Fibroblast of skin of scalp (primary cell): ENCODE measurements around the gene FBXO46.
"Not testable (repeated sequence)": the region's sequence is repeated elsewhere in the genome, so short reads cannot be mapped to it uniquely, and the experiment has no call there.

Experiments
- DNase-seq: peaks from one replicate; pipeline ENCODE4 v3.0.0-alpha.2; 2013

FBXO46 gene

GRCh38 chr19:45766296-45766868 is 35.7 kb upstream of the FBXO46 start:
- DNase-seq: no peak

GRCh38 chr19:45765702-45766295 is 35.1 kb upstream of the FBXO46 start:
- DNase-seq: no peak

DNA sequence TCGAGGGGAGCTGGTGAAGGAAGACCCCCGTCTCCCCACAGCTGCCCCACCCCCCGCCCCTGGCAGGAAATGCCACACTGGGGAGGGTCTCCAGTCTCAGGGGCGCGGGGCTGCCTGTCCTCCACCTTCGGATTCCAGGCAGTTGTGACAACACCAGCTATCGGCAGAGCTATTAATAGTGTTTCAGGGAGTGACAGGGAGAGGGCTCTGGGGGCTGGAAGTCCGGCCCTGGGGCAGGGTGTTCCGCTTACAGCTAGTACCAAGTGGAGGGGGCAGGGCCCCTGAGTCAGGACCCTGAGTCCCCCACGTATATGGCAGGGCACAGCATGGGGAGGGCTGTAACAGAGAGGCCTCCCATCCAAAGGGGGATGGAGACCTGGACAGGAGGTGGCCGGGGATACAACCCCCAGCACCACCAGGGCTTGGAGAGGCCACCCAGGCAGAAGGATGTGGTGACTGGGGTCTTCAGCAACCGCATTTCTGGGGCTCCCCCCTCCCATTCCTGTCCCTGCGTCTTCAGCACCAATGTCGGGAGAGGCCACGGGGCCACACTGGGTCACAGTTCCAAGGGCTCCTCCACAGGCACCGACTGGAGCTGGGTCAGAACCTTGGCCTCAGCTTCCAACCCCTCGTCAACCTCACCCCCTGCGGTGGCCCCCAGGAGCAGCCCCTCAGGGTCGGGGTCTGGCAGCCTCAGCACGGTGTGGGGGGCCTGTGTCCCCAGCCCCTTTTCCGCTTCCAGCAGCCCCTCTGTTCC is 34.4 kb upstream of the FBXO46 start:
- DNase-seq: no peak

- DNase-seq: no peak
Observed at GRCh38 chr19:45764475-45764874, 33.8 kb upstream of the FBXO46 start.

- no peak for DNase-seq
Observed at GRCh38 chr19:45763691-45764294, 33.1 kb upstream of the FBXO46 start.

DNA sequence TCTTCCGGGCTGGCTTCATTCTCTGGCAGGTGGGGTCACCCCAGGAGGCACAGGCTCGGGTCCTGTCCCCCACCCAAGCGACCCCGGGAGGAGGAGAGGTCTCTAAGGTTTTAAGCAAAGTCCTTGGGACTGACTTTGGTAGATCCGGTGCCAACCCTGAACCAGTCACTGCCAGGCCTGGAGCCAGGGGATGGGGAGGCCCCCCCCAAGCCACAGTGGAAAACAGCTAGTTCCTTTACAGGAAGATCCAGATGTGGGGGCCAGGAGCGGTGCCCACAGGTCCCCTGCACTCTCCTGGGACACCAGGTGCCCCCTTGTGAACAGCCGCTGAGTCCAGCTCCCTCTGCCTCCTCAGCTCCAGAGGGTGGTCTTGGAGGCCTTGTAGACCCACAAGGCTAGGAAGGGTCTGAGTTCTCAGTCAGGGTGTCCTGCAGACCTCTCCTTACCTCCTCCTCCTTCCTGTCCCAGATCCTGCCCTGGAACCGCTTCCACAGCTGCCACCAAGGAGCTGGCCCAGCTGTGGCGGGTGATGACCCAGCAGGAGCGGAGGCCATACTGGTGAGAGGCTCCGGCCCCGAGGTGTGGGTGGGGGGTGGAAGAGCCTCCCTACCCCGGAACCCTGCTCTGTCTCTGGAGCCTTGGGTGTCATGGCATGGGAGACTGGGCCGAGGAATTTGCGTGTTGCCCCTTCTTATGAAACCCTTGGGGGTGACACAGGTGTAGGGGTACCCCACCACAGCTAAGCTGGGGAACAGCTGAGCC is 32.4 kb upstream of the FBXO46 start:
- DNase-seq: no peak

DNA sequence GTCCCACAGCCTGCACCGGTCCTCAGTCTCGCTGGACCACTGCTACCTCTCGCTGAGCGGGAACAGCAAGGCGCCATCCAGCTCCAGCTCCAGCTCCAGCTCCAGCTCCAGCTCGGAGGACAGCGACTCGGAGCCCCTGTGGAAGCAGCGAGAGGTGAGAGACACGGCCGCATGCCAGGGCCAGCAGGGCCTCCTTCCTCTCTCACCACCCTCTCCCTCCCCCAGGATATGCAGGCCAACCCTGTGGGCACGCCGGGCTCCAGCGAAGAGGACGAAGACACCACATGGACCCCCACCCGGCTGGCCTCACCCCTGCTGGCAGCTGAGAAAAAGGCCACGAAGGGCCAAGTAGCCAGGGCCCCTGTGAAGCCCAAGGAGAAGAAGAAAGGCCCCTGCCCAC is 31.0 kb upstream of the FBXO46 start:
- no peak for DNase-seq

GRCh38 chr19:45758921-45759320 is 28.2 kb upstream of the FBXO46 start:
- no peak for DNase-seq

DNA sequence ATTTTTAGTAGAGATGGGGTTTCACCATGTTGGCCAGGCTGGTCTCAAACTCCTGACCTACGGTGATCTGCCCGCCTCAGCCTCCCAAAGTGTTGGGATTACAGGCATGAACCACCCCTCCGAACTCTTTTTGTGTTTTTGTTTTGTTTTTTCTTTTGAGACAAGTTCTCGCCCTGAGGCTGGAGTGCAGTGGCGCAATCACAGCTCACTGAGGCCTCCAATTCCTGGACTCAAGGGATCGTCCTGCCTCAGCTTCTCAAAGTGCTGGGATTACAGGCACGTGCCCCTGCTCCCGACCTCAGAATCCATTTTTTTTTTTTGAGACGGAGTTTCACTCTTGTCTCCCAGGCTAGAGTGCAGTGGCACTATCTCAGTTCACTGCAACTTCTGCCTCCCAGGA is 27.0 kb upstream of the FBXO46 start:
- no peak for DNase-seq

DNA sequence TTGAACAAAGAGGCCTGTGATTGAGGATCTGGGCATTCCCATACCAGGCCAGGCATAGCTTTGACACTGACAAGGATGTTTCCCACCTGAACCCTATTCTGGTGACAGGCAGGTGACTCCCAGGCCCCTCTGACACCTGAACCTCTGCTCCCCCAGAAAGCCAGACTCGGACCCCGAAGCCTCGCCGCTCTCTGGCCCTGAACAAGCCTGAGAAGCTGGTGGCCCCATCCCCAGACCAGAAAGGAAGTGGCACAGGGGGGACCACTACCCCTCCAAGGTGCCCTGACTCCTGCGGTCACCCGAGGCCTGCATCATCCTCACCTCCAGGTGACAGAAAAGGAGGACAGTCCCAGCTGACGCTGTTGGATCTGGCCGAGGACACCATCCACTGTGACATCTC is 23.6 kb upstream of the FBXO46 start:
- no peak for DNase-seq

DNA sequence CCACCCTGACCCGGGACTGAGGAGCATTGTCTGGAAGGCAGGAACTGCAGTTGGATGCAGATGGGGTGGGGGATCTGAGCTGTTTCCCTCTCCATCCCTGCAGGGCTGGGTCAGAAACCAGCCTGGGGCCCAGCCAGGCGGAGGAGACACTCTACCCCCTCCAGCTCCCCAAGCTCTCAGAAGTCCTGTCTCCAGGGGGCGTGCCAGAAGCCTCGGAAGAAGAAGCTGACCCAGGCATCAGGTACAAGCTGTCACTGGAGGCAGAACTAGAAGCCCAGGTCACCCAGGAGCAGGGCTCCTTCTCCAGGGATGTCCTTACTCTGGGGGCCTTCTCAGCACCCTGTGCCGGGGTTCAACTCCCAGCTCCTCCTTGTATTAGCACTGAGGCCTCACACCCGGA is 22.9 kb upstream of the FBXO46 start:
- DNase-seq: no peak

GRCh38 chr19:45752639-45753038 is 21.9 kb upstream of the FBXO46 start:
- no peak for DNase-seq

- not testable (repeated sequence) for DNase-seq
Observed at GRCh38 chr19:45751483-45751882, 20.8 kb upstream of the FBXO46 start.

DNA sequence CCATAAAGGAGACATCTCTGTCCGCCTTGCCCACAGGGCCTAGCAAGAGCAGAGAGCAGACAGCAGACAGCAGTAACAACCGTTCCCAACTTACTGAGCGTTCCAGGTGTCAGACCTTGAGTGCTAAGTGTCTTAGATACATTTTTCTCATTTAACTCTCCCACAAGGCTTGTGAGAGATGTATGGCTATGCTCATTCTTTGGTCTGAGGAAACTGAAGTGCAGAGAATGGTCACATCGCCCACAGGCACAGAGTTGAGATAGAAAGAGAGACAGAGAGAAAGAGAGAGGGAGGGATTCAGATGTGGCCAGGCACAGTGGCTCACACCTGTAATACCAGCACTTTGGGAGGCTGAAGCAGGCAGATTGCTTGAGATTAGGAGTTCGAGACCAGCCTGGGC is 16.8 kb upstream of the FBXO46 start:
- DNase-seq: no peak

- peak; percentile 20 for DNase-seq
Observed at GRCh38 chr19:45746866-45747265, 16.2 kb upstream of the FBXO46 start.

GRCh38 chr19:45745606-45746005 is 14.9 kb upstream of the FBXO46 start:
- DNase-seq: no peak

GRCh38 chr19:45742969-45743368 is 12.3 kb upstream of the FBXO46 start:
- DNase-seq: no peak

- no peak for DNase-seq
Observed at GRCh38 chr19:45739498-45740439, 9.1 kb upstream of the FBXO46 start.

DNA sequence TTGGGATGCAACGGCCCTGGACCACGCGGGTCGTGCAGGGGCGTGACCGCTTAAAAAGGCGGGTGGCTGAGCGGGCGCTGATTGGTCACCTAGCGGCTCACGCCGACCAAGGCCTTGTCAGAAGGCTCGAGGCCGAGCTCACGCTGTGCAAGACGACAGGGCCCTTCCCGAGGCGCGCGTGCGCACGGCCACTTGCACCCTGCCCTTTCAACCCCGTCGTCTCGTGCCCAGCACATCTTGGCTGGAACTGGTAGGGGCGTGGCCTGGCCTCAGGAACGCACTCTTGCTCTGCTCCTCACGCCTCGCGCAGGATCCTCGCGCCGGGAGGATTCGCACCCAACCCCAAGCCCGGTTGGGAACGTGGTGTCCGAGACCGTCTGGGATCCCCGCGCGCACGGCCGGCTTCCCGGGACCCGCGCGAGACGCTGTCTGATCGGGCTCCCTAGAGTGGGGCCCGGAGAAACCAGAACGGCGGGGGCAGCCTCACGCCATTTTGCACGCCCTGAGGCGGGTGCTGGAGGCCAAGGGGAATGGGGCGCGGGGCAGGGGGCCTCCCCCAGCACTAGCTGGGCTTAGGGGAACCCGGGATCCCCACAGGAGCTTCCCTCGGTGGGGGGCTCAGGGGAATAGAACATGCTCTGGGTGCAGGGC is 2.6 kb upstream of the FBXO46 start, which contains the start of gene MEIOSIN:
TSS of gene MEIOSIN (plus strand) at position 280 of the 651 bp plus-strand sequence. CDS start 1,938 bp downstream, outside the sequence.
- no peak for DNase-seq

DNA sequence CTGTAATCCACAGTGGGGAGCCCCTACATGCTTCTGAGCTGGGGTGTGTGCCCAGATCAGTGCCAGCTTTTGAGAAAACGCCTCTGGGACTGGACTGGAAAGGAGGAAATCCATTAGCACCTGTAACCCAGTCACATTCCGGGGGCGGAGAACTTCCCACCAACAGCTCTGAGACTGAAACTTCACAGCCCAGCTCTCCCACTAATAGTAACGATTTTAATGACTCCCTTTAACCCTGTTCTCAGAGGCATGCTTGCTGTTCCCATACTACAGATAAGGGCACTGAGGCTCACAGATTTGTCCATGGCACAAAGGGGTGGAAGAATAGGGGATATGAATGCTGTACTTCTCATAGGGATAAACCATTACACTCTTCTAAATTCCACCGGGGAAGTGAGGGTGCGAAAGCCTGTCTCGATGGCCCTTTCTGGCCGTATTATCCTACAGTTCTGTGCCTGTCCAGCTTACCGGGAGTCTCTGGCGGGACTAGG is 851 bp downstream of the FBXO46 start:
- DNase-seq: no peak

DNA sequence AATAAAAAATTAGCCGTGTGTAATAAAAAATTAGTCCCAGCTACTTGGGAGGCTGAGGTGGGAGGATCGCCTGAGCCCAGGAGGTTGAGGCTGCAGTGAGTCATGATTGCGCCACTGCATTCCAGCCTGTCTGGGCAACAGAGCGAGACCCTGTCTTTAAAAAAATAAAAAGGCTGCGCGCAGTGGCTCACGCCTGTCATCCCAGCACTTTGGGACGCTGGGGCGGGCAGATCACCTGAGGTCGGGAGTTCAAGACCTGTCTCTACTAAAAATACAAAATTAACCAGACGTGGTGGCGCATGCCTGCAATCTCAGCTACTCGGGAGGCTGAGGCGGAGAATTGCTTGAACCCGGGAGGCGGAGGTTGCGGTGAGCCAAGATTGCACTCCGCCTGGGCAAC is 2.0 kb downstream of the FBXO46 start:
- DNase-seq: not testable (repeated sequence)
